ENCODE measurements around the gene UBE2R2. TPM values are rescaled to one million over a fixed set of nuclear protein-coding genes. Genes with fewer than 3 reads are reported as not detected.
"Not testable (repeated sequence)": the region's sequence is repeated elsewhere in the genome, so short reads cannot be mapped to it uniquely, and the experiment has no call there.

UBE2R2 gene
- total and polyA plus RNA-seq, 2 experiments from 2014 or later: 35.5 to 45.6 TPM

- H3K4me3 ChIP-seq: peak overlapping the region; percentile 96
- no peaks in the 10 kb centered on the region for H3K9me3 ChIP-seq (ENCODE audit: low read depth)
- H3K4me1 ChIP-seq (ENCODE audit: low read depth): peaks cover 5% of the 10 kb centered on the region
- H3K36me3 ChIP-seq: no peaks in the 10 kb centered on the region
- H3K27me3 ChIP-seq: no peaks in the 10 kb centered on the region
- TF ChIP-seq CTCF (IDR thresholded peaks at IDR 0.05; ENCODE audit: low read depth, low read length): no peak
- peak overlapping the region; percentile 100 for H3K27ac ChIP-seq
- peak in 1 of 2 donors; percentile 21 for DNase-seq (ENCODE audit: low read depth in 1 of 2, low spot score in 1 of 2)
Observed at GRCh38 chr9:33818847-33819500, 2.0 kb downstream of the UBE2R2 start.

- H3K36me3 ChIP-seq: no peaks in the 10 kb centered on the region
- no peaks in the 10 kb centered on the region for H3K27me3 ChIP-seq
- peaks cover 5% of the 10 kb centered on the region for H3K4me1 ChIP-seq (ENCODE audit: low read depth)
- peak overlapping the region; percentile 47 for H3K27ac ChIP-seq
- no peak for DNase-seq (ENCODE audit: low read depth in 1 of 2, low spot score in 1 of 2)
- H3K9me3 ChIP-seq (ENCODE audit: low read depth): no peaks in the 10 kb centered on the region
- no peak for TF ChIP-seq CTCF (IDR thresholded peaks at IDR 0.05; ENCODE audit: low read depth, low read length)
- no peak overlapping the region for H3K4me3 ChIP-seq
Observed at GRCh38 chr9:33820231-33820745, 3.3 kb downstream of the UBE2R2 start.

GRCh38 chr9:33823801-33824200 is 6.8 kb downstream of the UBE2R2 start:
- no peak for DNase-seq (ENCODE audit: low read depth in 1 of 2, low spot score in 1 of 2)
- TF ChIP-seq CTCF (IDR thresholded peaks at IDR 0.05; ENCODE audit: low read depth, low read length): no peak
- no peaks in the 10 kb centered on the region for H3K27me3 ChIP-seq
- H3K9me3 ChIP-seq (ENCODE audit: low read depth): no peaks in the 10 kb centered on the region
- H3K4me3 ChIP-seq: no peak overlapping the region
- no peak overlapping the region for H3K27ac ChIP-seq
- no peaks in the 10 kb centered on the region for H3K36me3 ChIP-seq
- H3K4me1 ChIP-seq (ENCODE audit: low read depth): peaks cover 5% of the 10 kb centered on the region

- H3K36me3 ChIP-seq; DNase-seq (ENCODE audit: low read depth in 1 of 2, low spot score in 1 of 2); H3K9me3 ChIP-seq (ENCODE audit: low read depth); H3K4me1 ChIP-seq (ENCODE audit: low read depth); H3K4me3 ChIP-seq; H3K27ac ChIP-seq; H3K27me3 ChIP-seq: not testable (repeated sequence)
Observed at GRCh38 chr9:33827285-33827684, 10.3 kb downstream of the UBE2R2 start.

GRCh38 chr9:33829641-33830230 is 12.8 kb downstream of the UBE2R2 start:
- H3K27me3 ChIP-seq; H3K27ac ChIP-seq; H3K36me3 ChIP-seq; DNase-seq (ENCODE audit: low read depth in 1 of 2, low spot score in 1 of 2); H3K4me3 ChIP-seq; H3K9me3 ChIP-seq (ENCODE audit: low read depth); H3K4me1 ChIP-seq (ENCODE audit: low read depth): not testable (repeated sequence)

- Histone ChIP-seq H3K9me3 (ENCODE audit: low read depth) (no peaks in the 10 kb centered on the region), H3K36me3 (no peaks in the 10 kb centered on the region), H3K27me3 (no peaks in the 10 kb centered on the region), H3K4me3 (no peak overlapping the region), H3K27ac (no peak overlapping the region), H3K4me1 (ENCODE audit: low read depth) (peaks cover 7% of the 10 kb centered on the region)
- DNase-seq (ENCODE audit: low read depth in 1 of 2, low spot score in 1 of 2): no peak
- no peak for TF ChIP-seq CTCF (IDR thresholded peaks at IDR 0.05; ENCODE audit: low read depth, low read length)
Observed at GRCh38 chr9:33835625-33836260, 18.8 kb downstream of the UBE2R2 start.

- not testable (repeated sequence) for H3K9me3 ChIP-seq (ENCODE audit: low read depth); H3K27ac ChIP-seq; H3K36me3 ChIP-seq; H3K27me3 ChIP-seq; H3K4me1 ChIP-seq (ENCODE audit: low read depth); H3K4me3 ChIP-seq
- DNase-seq (ENCODE audit: low read depth in 1 of 2, low spot score in 1 of 2): peak in 1 of 2 donors; percentile 93
Observed at GRCh38 chr9:33836261-33836660, 19.3 kb downstream of the UBE2R2 start.
